NCI-H510A (cell line): ENCODE results near the gene MUC20.
"Not testable (repeated sequence)": the region's sequence is repeated elsewhere in the genome, so short reads cannot be mapped to it uniquely, and the experiment has no call there.

Source experiments
- DNase-seq: peaks from one replicate; lab custom pipeline; 2025; lab: John Stamatoyannopoulos, UW

Gene MUC20

DNA sequence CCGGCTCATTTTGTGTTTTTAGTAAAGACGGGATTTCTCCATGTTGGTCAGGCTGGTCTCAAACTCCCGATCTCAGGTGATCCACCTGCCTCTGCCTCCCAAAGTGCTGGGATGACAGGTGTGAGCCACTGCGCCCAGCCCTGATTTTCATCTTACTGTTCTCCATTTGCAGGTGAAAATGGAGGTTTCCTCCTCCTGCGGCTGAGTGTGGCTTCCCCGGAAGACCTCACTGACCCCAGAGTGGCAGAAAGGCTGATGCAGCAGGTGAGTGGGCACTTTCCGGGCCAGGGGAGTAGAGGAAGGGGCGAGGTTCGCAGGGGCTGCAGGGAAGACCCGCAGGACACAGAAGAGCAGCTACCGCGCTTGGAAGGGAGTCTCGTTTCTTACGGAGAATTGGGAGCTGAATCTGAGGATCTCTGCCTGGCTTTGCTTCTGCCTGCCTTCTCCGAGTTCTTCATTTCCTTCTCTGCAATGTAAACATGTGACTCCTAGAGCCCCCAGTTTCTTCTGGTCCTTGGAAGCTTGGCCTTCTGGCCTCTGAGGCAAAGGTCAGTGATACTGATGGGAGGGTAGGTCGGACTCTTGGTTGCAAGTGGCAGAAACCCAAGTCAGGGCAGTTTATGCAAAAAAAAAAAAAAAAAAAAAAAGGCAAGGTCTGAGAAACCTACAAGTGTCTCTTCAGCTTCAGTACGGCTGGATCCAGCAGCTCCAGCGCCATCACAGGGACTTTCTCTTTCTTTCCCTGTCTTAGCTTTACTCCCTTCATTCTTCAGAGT is 8.9 kb downstream of the MUC20 start:
- DNase-seq, result no peak

DNA sequence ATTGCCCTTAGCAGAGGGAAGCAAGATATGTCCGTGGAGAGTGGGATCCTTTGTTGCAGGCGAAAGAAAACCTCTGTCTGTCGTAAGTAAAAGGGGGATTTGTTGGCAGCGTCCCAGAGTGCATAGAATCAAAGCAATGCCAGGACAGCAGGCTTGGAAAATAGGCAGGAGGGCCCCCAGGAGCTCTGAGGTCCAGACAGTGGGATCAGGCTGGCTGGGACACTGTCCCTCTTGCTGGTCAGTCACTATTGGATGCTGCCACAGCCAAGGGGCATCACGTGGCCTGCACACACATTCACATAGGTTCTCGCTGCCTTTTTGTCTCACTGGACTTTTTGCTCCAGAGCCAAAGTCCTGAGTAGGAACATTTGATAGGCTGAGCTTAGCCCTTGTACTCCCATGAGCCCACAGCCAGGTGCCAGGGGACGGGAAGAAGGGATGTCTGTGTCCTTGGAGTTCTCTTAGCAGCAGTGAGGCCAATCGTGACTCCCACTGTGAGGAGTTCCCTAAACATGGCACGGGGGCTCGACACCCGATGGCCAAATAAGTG is 10.7 kb downstream of the MUC20 start:
- no peak for DNase-seq

DNA sequence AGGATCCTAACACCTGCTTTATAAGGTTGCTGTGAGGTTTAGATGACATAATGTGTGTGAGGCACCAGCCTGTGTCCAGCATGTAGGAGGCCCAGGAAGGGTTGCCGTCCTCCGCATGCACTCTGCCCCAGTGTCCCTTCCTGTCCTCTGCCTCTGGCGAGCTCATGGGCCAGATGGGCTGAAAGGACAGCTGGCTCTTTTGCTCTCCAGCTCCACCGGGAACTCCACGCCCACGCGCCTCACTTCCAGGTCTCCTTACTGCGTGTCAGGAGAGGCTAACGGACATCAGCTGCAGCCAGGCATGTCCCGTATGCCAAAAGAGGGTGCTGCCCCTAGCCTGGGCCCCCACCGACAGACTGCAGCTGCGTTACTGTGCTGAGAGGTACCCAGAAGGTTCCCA is 12.2 kb downstream of the MUC20 start:
- DNase-seq, result no peak

DNA sequence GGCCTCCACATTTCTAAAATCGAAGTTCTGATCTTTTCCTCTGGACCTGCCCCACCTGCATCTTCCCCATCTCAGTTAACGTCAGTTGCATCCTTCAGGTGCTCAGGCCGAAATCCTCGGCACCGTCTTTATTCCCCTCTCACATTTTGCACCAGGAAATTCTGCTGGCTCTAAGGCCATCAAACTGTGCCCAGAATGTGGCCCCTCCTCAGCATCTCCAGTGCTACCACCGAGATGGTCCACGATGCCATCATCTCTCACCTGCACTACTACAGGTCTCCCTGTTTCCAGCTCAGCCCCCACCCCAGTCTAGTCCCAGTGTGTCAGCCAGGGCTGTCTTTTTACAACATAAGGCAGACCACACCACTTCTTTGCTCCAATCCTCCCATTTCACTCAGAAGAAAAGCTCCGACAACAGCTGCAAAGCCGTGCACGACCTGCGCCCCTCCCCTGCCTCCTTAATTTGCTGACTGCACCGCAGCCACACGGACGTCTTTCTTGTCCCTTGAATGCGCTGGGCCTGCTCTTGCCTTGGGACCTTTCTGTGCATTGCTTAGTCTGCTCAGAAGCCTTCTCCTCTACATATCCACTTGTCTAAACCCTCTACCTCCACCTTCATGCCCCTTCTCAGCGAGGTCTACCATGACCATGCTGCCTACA is 14.4 kb downstream of the MUC20 start:
- DNase-seq, result no peak

- no peak for DNase-seq
Measured at GRCh38 chr3:195736866-195737490, 16.2 kb downstream of the MUC20 start.

DNA sequence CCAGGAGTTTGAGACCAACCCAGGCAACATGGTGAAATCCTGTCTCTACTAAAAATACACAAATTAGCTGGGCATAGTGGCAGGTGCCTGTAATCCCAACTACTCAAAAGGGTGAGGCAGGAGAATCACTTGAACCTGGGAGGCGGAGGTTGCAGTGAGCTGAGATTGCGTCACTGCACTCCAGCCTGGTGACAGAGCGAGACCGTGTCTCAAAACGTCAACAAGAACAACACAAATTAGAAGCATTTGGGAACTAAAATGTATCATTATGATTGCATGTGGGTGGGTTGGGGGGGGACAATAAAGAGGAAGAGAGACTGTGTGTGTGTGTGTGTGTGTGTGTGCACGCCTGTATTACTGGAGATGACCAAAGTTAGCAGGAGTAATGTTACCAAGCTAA is 17.0 kb downstream of the MUC20 start:
- DNase-seq, result not testable (repeated sequence)

DNA sequence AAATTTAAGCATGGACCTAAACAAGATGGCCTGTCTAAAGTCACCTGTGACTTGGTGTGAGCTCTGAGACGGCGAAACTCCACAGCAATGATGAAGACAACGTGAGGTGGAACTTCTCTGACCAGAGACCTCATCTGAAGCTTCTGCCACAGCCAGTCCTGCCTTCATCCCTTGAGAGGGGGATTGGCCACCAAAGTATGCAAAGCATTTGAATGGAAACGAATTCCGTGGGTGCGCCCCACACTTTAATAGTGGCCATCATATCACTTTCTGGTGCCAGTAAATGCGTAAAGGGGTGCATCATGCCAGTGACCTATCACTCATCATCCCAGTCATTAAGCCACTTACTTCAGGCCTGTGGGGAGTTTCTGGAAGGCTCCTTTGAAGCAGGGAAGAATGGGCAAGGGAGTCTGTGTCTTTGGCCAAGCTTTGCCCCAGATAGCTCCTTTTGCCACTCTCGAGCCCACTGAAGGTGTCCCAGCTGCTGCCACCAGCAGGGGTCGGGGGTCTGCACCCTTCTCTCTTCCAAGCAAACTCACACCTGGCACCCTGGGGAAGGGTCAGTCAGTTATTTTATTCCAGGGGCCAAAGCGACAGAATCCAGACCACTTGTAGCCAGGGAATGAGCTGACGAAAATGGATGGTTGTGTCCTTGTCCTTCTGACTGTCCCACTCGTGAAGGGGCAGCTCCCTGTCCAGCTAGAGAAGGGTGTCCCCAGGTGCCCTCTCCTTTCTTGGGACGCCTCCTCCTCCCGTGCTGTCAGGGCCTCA is 17.7 kb downstream of the MUC20 start:
- no peak for DNase-seq

DNA sequence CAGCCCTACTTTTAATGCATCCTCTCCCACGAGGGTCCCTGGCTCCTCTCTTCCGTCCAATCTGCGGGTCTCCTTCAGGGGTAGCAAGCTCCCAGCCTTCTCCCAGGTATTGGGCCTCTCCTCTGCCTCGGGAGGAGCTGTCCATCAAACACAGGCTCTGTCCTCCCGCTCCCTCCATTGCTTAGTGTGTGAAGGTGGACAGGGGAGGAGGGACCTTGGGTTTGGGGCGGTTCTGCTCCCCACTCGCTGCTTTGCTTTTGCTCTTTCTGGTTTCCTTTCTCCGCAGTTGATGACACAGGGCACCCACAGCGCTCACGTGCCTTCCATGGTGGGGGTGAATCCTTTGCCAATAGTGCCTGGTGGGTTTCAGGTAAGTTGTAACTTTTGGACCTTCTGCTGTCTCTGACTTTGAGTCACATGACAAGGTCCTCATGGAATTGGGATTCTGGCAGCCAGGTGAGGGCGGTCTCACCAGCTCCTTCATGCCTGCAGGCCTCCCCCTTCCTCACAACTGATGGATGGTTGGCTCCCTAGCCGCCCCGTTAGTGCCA is 18.9 kb downstream of the MUC20 start:
- no peak for DNase-seq

GRCh38 chr3:195744437-195744836 is 23.7 kb downstream of the MUC20 start:
- no peak for DNase-seq

DNA sequence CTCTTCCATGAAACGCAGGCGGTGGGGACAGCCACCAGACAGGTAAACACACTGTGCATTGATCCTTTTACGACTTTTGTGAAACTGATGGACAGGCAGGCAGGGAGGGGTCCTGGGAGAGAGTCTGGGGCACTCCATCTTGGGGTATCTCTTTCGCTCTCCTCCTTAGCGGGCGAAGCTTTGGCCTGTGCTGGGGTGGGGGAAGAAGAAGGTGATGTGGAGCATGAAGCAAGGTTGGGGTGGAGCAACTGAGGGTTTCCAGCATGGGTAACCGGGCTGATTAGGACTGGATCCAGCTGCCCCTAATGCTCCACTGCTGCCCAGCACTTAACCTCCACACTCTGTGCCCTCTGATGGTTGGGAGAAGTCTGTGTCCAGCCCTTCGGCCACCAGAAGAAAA is 25.6 kb downstream of the MUC20 start:
- DNase-seq, result no peak

DNA sequence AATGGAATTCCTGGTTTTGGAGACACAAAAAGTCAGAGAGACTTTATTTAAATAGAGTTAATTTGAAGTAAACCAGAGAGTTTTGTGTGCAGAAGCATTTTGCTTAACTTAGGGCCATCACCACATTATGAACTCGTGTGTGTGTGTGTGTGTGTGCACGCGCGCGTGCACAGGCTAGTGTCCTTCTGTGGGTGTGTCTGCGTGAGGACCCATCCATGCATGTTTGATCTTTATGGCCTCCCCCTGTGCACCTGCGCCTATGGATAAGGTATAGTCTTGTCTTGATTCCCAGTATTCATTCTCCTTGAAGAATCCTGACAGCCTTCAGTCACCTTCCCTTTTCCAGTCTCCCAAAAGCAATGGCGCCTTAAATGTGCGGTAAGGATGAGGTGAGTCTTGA is 26.0 kb downstream of the MUC20 start:
- DNase-seq, result no peak

GRCh38 chr3:195748661-195749060 is 27.9 kb downstream of the MUC20 start:
- no peak for DNase-seq

DNA sequence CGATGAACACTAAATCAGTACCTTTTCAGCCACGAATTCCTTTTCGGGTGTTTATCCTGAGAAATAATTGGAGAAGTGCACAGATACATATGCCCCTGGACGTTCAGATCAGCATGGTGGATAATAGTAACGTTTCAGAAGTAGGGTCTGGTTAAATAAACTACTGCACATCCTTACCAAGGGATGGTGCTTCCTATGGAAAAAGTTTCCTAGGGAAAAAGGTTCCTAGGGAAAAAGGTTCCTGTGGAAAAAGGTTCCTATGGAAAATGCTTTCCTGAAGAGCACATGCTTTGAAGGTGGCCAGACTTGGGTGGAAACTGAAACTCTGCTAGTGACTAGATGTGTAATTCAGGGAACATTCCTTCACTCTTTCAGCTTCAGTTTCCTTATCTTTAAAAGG is 28.3 kb downstream of the MUC20 start:
- DNase-seq, result not testable (repeated sequence)

DNA sequence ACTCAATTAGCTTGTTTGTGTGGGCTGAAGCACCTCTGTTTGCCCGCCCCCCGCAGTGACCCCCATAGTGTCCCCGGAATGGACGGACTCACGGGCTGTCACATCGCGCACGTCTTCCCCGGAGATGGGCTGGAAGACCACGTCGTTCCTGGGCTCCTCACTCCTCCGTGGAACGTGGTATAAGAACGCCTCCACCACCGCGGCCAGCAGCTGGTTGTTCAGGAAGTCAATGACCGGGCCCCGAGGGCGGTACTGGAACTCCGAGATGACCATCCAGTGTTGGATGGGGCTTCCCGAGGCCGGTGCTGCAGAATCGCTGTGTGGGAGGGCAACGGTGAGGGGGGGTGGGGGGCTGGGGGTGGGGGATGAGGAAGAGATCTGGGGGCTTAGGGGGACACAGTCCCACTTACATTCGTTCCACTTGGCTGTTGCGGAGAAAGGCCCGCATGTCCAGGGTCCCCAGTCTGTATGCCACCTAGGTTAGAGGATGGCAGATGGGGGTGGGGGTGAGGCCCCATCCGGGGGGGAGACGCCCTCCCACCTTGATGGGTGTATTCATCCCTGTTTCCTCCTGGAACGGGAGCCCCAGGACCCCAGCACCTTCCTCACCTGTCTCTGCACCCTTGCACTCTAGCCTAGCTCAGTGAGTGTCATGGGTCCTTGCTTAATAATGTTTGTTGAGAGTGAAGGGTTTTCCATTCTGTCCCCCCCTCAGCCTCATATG is 30.2 kb downstream of the MUC20 start:
- no peak for DNase-seq

GRCh38 chr3:195751560-195751959 is 30.8 kb downstream of the MUC20 start:
- peak; percentile 73 for DNase-seq

DNA sequence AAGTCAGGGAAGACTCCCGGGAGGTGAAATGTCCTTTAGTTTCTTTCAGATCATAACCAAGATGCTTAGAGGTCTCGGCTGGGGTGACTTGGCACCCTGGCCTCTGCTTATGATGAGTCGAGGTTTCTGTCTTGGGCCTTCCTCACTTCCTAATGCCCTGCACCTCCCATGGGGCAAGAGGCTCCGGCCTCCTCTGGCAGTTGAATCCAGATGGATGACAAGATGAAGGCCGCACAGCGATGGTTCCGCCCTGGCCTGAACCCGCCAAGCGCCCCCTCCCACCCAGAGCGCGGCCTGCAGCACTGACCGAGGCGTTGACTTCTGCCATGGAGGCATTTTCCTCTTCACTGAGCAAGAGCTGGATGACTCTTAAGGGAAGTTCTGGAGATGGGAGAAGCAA is 31.3 kb downstream of the MUC20 start:
- DNase-seq, result no peak

DNA sequence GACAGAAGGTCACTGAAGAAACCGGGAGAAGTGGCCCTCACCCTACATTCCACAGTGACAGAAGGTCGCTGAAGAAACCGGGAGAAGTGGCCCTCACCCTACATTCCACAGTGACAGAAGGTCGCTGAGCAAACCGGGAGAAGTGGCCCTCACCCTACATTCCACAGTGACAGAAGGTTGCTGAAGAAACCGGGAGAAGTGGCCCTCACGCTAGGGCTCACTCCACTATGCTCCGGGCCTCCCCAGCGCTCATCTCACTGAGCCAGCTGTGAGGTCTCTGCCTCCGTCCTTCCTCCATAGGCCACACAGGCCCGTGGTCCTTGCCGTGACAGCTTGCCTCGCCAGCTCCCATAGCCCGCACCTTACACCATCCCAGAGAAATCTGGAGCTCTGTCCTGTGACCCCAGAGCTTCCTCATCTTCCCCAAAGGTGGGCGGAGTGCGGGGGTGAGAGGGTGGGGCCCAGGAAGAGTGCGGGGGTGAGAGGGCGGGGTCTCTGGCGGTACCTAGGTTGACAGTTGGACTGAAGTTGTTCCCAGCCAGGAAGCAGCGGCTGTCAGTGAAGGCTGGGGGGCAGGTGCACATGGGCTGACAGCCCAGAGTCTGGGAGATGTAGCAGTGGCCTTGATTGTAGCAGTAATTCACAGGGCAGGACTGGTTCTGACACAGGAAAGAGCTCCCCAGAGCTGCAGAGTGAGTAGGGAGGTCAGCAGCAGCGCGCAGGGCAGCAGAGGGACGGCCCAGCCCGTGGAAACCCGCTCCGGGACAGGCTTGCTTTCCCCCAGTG is 32.0 kb downstream of the MUC20 start:
- no peak for DNase-seq

DNA sequence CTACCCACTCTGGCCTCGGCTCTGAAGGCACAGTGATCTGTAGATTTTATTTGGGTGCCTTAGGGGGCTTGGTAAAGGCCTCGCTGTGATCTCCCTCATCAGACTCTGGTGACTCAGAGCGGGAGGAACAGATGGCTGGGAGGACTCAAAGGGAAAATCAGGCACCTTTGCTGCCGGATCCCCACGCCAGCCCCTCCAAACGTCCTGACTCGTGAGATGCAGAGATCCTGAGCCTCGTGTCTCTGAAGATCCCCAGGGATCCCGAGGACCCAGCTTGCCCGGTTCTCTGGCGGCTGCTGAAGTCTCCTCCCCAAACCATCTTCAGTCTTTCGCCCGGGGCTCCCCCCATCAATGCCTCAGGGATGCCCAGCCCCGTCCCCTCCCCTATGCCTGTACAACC is 32.8 kb downstream of the MUC20 start:
- no peak for DNase-seq

DNA sequence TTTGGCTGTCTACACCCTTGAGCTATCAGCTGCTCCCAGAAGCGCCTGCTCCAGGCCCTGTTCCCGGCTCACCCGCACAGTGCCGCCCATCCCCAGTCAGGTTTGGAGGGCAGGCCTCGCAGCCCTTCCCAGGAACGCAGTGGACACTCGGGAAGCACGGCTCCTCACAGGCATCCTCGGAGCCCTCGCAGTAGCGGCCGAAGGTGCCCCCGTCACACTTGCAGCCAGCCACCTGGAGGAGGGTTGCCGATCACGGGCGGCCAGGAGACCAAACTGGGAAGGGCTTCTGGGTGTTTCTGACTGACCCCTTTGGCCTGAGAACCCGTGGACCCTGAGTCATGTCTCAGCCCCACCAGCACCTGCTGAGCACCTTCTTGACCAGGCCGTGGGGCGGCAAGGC is 33.4 kb downstream of the MUC20 start:
- DNase-seq, result no peak

GRCh38 chr3:195754906-195755305 is 34.1 kb downstream of the MUC20 start:
- DNase-seq, result no peak
